Activated naive CD4-positive, alpha-beta T cell treated with anti-CD3 and anti-CD28 coated beads, Interleukin-2, amount 50 U/mL, for 24 hours (primary cell): ENCODE results near the gene SPDEF.

Source experiments
- H3K27ac Mint-ChIP-seq: one replicate; pipeline ENCODE4 v1.8.0; 2021; ENCODE audit warnings: mild to moderate bottlenecking, mixed read lengths
- H3K27me3 Mint-ChIP-seq: one replicate; pipeline ENCODE4 v1.8.0; 2021; ENCODE audit warnings: mixed read lengths
- H3K36me3 Mint-ChIP-seq: one replicate; pipeline ENCODE4 v1.8.0; 2021; ENCODE audit warnings: mixed read lengths
- H3K4me1 Mint-ChIP-seq: one replicate; pipeline ENCODE4 v1.8.0; 2021; ENCODE audit warnings: mixed read lengths
- H3K4me3 Mint-ChIP-seq: one replicate; pipeline ENCODE4 v1.8.0; 2021; ENCODE audit warnings: mild to moderate bottlenecking, mixed read lengths
- H3K9me3 Mint-ChIP-seq: one replicate; pipeline ENCODE4 v1.8.0; 2021; ENCODE audit warnings: mixed read lengths

SPDEF gene

DNA sequence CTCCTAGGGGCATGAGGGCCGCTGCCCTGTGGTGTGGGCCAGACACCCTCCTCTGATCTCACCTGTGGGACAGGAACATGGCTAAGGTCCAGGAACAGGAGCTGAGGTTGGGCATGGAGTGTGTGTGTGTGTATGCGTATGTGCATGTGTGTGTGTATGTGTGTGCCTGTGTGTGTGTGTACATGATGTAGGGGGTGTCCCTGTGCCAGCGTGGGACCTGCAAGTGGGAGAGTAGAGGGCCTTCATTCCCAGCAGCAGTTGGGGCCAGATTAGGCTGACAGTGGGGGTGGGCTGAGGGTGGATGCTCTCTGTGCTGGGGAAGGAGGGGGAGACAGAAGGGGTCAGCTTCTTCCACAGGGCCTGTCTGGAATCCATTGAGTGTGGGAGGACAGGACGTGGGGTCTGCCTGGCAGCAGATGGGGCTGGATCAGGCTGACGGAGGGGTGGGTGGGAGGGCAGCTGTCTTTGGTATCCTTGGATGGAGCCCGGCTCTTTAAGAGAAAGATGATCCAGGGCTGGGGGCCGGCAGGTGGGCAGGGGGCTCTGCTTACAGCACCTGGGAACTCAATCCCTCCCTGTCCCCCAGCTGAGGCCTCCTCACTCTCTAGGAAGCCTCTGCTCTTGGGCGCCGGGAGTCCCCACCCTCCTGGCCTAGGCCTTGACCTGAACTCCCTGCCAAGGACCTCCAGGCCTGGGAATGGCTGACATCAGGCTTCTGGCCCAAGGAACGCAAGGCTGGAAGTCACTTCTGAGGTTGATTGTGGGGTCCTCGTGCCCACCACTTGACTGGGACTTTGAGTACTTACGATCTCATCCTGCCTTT is 44.0 kb downstream of the SPDEF start:
- H3K9me3 Mint-ChIP-seq: no peaks in the 10 kb centered on the region
- H3K27me3 Mint-ChIP-seq: peaks cover 2% of the 10 kb centered on the region
- H3K27ac Mint-ChIP-seq: no peak overlapping the region
- H3K4me3 Mint-ChIP-seq: no peak overlapping the region
- H3K36me3 Mint-ChIP-seq: peaks cover 2% of the 10 kb centered on the region
- H3K4me1 Mint-ChIP-seq: no peaks in the 10 kb centered on the region

DNA sequence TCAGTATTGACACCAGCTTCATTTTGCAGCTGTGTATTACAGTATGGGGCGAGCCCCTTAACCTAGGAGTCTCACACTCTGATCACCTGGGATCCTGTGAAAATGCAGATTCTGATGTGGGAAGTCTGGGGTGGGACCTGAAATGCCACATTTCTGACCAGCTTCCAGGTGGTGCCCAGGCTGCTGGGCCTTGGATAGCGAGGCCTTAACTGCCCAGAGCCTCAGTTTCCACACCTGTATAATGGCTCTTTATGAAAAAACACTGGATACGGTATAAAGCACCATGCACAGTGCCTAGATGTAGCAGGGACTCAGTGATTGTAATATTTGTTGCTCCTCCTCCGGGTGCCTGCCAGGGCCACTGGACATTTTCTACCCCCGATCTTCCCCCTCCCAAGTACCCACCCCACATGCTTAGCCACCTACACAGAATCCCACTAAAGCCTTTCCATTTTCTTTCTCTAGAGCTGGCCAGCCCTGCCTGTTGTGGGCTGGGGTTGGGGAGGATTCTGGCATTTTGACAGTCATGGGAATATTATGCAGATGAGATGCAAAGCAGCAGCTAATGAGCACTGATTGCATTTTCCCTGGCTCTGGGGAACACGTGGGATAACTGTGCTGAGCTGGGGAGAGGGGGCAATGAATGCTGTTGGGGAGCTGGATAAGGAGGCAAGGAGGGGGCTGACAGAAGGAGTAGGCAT is 44.8 kb downstream of the SPDEF start:
- peaks cover 2% of the 10 kb centered on the region for H3K36me3 Mint-ChIP-seq
- no peak overlapping the region for H3K4me3 Mint-ChIP-seq
- no peaks in the 10 kb centered on the region for H3K27me3 Mint-ChIP-seq
- H3K4me1 Mint-ChIP-seq: no peaks in the 10 kb centered on the region
- no peaks in the 10 kb centered on the region for H3K9me3 Mint-ChIP-seq
- no peak overlapping the region for H3K27ac Mint-ChIP-seq

DNA sequence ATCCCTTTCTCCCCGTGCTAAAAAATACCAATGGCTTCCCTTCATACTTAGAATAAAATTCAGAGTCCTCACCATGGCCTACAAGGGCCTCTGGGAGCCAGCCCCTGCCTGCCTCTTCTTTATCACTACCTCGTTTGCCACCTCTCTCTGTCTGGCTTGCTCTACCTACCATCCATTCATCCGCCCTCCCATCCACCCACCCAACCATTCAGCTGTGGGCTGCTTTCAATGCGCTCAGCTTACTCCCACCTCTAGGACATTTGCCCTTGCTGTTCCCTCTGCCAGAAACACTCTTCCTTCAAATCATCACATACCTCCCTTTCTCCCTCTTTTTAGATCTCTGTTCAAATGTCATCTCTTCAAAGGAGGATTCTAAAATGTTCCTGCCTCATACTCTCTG is 45.8 kb downstream of the SPDEF start:
- no peak overlapping the region for H3K4me3 Mint-ChIP-seq
- H3K27ac Mint-ChIP-seq: no peak overlapping the region
- H3K4me1 Mint-ChIP-seq: no peaks in the 10 kb centered on the region
- peaks cover 2% of the 10 kb centered on the region for H3K36me3 Mint-ChIP-seq
- no peaks in the 10 kb centered on the region for H3K27me3 Mint-ChIP-seq
- H3K9me3 Mint-ChIP-seq: no peaks in the 10 kb centered on the region

DNA sequence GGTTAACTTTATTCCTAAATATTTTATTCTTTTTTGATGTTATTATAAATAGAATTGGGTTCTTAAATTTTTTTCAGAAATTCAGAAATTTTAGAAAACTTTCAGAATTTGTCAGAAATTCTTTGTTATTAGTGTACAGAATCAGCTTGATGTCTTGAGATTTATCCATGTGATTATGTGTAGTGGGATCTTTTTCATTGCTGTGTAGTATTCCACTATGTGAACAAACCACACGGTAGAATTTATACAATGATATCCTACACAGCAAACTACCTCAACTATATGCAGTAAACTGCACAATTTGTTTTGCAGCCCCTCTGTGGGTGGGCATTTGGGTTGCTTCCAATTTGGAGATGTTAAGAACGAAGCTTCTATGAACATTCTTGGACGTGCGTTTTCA is 46.3 kb downstream of the SPDEF start:
- no peaks in the 10 kb centered on the region for H3K4me1 Mint-ChIP-seq
- H3K9me3 Mint-ChIP-seq: no peaks in the 10 kb centered on the region
- H3K36me3 Mint-ChIP-seq: peaks cover 2% of the 10 kb centered on the region
- H3K27me3 Mint-ChIP-seq: no peaks in the 10 kb centered on the region
- no peak overlapping the region for H3K4me3 Mint-ChIP-seq
- no peak overlapping the region for H3K27ac Mint-ChIP-seq

DNA sequence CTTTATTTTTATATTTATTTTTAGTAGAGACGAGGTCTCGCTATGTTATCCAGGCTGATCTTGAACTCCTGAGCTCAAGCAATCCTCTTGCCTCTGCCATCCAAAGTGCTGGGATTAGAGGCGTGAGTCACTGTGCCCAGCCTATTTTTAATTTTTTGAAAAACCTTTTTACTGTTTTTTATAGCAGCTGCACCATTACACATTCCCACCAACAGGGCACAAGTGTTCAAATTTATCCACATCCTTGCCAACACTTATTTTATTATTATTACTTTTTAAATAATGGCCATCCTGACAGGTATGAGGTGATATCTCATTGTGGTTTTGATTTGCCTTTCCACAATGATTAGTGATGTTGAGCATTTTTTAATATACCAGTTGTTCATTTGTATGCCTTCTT is 47.7 kb downstream of the SPDEF start:
- Mint-ChIP-seq H3K4me3 (no peak overlapping the region), H3K27me3 (no peaks in the 10 kb centered on the region), H3K36me3 (peaks cover 2% of the 10 kb centered on the region), H3K27ac (no peak overlapping the region), H3K4me1 (no peaks in the 10 kb centered on the region), H3K9me3 (no peaks in the 10 kb centered on the region)

DNA sequence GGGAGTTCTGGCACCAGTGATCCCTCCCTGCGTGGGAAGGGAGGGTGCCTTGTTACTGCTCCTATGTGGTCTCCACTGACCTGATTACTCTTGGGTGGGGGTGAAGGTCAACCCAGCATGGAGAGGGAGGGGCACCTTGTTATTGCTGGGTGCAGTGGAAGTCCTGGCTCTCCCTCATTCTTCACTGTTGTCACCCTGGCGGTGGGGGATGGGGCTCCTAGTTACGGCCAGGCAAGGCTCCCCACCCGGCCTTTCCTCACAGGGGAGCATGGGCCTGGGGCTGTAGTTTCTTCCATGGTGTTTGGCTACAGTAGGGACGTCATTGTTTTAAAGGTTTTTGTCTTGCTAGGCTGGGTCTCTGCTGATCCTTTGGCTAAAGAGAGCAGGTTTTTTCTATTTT is 49.4 kb downstream of the SPDEF start:
- no peak overlapping the region for H3K27ac Mint-ChIP-seq
- peaks cover 2% of the 10 kb centered on the region for H3K36me3 Mint-ChIP-seq
- no peak overlapping the region for H3K4me3 Mint-ChIP-seq
- H3K9me3 Mint-ChIP-seq: no peaks in the 10 kb centered on the region
- no peaks in the 10 kb centered on the region for H3K4me1 Mint-ChIP-seq
- H3K27me3 Mint-ChIP-seq: no peaks in the 10 kb centered on the region

DNA sequence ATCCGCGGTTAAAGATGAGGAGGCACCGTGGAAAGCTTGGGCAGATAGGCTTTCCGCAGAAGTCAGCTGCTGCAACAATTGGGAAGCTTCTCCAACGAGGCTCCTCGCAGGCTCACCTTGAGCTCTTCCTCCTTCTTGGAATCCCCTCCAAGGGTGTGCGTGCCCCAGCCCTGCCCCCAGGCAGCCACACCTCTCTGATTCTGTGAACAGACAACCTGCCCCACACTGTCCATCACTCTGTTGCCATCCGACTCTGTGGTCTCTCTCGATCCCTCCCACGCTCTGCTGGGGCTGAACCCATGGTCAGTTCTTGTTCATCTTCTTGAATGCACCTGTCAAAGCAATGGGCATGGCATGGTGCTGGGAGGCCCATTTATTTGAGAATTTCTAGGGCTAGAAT is 58.7 kb downstream of the SPDEF start:
- H3K27me3 Mint-ChIP-seq: no peaks in the 10 kb centered on the region
- no peaks in the 10 kb centered on the region for H3K4me1 Mint-ChIP-seq
- H3K27ac Mint-ChIP-seq: no peak overlapping the region
- no peaks in the 10 kb centered on the region for H3K36me3 Mint-ChIP-seq
- no peak overlapping the region for H3K4me3 Mint-ChIP-seq
- no peaks in the 10 kb centered on the region for H3K9me3 Mint-ChIP-seq

DNA sequence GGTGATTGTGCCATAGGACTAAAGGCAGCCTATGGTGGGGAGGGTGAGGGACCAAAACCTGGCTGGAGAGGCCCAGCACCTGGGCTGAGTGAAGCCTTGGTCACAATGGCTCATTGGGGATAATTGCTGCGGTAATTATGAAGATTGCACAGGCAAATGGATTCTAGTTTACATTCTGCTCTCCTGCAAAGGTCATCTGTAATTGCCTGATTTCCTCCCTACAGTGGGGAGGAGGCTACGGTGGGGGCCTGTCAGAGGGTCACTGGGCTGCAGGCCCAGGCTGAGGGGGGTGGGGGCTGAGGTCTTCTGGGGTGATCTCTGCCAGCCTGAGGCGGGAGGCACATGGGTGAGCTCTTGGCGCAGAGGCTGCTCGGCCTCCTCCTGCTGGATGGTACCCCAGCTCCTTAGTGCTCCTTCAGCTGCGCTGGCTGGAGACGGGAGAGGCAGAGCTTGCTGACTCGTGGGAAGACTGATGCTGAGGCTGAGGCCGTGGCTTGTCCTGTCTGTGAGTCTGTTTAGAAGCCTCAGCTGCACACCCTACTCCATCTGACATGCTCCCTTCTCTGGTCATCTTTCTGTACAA is 59.9 kb downstream of the SPDEF start:
- no peaks in the 10 kb centered on the region for H3K9me3 Mint-ChIP-seq
- H3K27me3 Mint-ChIP-seq: no peaks in the 10 kb centered on the region
- no peaks in the 10 kb centered on the region for H3K36me3 Mint-ChIP-seq
- no peak overlapping the region for H3K27ac Mint-ChIP-seq
- no peak overlapping the region for H3K4me3 Mint-ChIP-seq
- H3K4me1 Mint-ChIP-seq: peaks cover 2% of the 10 kb centered on the region

DNA sequence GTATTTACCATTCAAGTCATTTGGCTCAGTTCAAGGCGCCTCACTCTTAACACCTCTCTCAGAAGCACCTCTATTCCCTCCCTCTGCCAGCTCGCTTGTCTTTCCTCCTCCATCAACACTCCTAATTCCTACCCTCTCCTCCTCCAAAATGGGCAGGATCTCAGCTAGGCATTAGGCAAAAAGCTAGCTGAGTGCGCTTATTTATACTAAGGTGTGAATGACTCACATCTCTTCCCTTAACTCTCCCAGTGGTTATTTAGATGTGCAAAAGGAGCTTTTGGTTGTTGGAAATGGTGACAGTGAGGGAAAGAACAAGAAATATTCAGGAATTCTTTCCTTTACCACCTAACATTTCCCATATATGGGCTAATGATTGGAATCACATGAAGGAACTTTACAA is 61.2 kb downstream of the SPDEF start:
- H3K27me3 Mint-ChIP-seq: no peaks in the 10 kb centered on the region
- H3K27ac Mint-ChIP-seq: no peak overlapping the region

DNA sequence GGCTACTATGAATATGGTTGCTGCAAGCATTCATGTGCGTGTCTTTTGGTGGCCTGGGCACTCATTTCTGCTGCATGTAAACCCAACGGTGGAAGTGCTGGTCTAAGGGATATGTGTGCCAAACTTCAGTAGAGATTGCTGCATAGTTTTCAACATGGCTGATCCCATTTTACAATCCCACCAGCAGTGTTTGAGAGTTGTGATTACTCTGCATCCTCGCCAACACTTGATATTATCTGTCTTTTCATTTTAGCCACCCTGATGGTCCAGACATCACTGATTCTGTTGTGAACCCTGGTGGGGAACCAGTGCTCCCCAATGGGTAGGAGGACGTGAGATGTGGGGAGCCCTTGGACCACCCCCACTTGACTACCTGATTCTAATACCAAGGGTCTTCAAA is 62.8 kb downstream of the SPDEF start:
- Mint-ChIP-seq H3K36me3 (no peaks in the 10 kb centered on the region), H3K9me3 (no peaks in the 10 kb centered on the region), H3K27ac (no peak overlapping the region), H3K4me3 (no peak overlapping the region), H3K27me3 (no peaks in the 10 kb centered on the region), H3K4me1 (peaks cover 5% of the 10 kb centered on the region)

More for the DNA sequence above, 61.2 kb downstream of the SPDEF start:
- no peaks in the 10 kb centered on the region for H3K9me3 Mint-ChIP-seq
- H3K36me3 Mint-ChIP-seq: no peaks in the 10 kb centered on the region
- no peak overlapping the region for H3K4me3 Mint-ChIP-seq
- H3K4me1 Mint-ChIP-seq: peaks cover 5% of the 10 kb centered on the region

DNA sequence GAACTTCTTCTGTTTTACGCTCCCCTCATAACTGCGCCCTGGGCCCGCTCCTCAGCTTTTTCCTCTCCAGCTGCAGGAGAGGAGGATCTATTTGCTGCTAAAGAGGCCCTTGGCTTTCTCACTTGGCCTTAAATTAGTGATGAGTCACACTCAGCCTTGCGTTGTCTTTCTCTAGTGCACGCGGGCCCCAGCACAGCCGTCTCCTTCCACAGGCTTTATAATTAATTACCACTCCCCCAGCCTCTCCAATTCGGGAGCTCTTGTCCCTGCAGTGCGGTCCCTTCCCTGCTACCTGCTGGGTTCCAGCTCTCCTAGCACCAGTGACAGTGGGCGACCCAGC is 65.1 kb downstream of the SPDEF start:
- no peak overlapping the region for H3K27ac Mint-ChIP-seq
- H3K4me1 Mint-ChIP-seq: peaks cover 19% of the 10 kb centered on the region

DNA sequence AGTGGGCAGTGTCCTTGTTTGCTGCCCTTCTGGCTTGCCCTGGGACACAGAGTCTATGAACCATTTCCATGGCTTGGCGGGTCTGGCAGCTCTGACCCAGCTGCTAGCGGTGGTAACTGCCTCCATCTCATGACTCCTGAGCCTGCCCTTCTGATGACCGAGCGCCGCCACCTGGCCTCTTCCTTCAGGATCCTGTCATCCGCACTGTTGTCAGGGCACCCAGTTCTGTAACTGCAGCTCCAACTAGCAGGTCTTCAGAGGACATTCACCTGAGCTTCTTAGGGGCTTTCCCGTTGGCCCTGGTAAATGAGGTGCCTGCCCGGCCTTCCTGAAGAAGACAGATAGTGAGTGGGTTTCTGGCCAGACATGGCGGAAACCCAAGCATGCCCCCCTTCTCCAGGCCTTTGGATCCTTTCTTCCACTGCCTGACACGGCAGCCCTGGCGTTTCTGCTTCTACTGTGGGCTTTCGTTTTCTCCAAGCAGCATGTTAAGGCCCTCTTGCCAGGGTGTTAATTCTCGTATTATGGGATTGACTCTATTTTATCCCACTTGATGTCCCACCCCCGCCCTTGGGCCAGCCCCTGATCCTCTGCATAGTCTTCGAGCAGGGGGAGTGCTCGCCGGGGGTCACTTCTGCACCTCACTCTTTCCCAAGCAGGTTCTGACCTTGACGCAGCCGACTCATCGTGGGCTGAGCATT is 65.6 kb downstream of the SPDEF start:
- no peak overlapping the region for H3K27ac Mint-ChIP-seq

More for the DNA sequence above, 65.1 kb downstream of the SPDEF start:
- Mint-ChIP-seq H3K36me3 (no peaks in the 10 kb centered on the region), H3K27me3 (no peaks in the 10 kb centered on the region), H3K9me3 (no peaks in the 10 kb centered on the region), H3K4me3 (no peak overlapping the region)

DNA sequence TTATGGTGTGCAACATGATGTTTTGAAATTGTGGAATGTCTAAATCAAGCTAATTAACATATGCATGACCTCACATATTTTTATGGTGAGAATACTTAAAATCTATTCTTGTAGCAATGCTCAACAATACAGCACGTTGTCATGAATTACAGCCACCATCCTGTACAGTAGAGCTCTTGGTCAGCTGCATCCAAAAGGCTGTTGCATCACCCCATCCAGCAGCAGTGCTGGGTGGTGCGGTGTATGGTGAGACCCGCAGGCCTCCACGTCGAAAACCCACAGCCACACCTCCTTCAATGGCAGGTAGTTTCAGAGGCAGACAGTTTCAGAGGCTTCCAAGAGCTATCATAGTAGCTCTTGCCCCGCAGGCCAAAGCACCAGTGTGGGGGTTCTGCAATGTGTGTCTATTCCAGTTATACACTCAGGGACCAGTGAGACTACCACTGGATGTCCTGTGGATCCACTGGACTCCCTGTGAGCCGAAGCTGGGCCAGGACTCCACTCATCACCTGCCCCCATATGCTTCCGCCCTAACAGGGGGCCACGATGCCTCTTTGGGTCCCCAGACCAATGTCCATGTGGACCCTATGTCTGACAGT is 66.8 kb downstream of the SPDEF start:
- Mint-ChIP-seq H3K4me1 (peaks cover 37% of the 10 kb centered on the region), H3K9me3 (no peaks in the 10 kb centered on the region), H3K27ac (no peak overlapping the region), H3K27me3 (no peaks in the 10 kb centered on the region), H3K4me3 (no peak overlapping the region), H3K36me3 (no peaks in the 10 kb centered on the region)

More for the DNA sequence above, 65.6 kb downstream of the SPDEF start:
- H3K27me3 Mint-ChIP-seq: no peaks in the 10 kb centered on the region
- no peaks in the 10 kb centered on the region for H3K9me3 Mint-ChIP-seq
- H3K4me3 Mint-ChIP-seq: no peak overlapping the region
- H3K36me3 Mint-ChIP-seq: no peaks in the 10 kb centered on the region
- peaks cover 24% of the 10 kb centered on the region for H3K4me1 Mint-ChIP-seq
